ENCODE results near the gene DTNA. TPM values are rescaled to one million over a fixed set of nuclear protein-coding genes. Genes with fewer than 3 reads are reported as not detected.

The DTNA gene
- total and polyA plus RNA-seq, 2 of the 8 experiments (the other 6 are each of a cell fraction or from before 2014, with no cell fraction given) = 30.2 to 32.7 TPM

DNA sequence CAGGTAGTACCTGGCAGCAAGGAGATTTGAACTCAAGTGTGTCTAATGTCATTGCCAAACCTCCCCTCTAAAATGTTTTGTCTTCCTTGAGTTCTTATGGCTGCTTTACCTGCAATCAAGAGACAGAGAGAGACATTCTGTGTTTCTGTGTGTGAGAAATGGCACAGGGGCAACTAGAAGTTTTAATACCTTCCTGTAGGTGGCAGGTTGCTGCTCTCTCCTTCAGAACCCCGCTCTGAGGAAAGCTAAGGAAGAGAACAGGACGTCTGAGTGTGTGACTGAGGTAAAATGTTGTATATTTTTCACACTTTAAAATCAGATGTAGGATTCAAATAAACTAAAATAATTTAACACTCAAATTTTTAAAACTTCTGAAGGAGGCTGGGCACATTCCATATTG lies 19.2 kb downstream of the DTNA start (continued):
- TF ChIP-seq CTBP2 (IDR thresholded peaks at IDR 0.05; ENCODE audit: borderline replicate concordance, insufficient read depth, insufficient read length, low read length) (no peak), TEAD4 (IDR thresholded peaks at IDR 0.05; ENCODE audit: low read depth, low read length) (peak; percentile 79), HDAC6 (IDR thresholded peaks at IDR 0.05; ENCODE audit: low read depth, low read length) (no peak), JUN (IDR thresholded peaks at IDR 0.05; ENCODE audit: low read depth, low read length) (no peak), YY1 (IDR thresholded peaks at IDR 0.05; ENCODE audit: low read depth, low read length) (0 out of 2 replicates have a peak, but pooled peaks have one; percentile 31)
